D721Med (cell line): ENCODE measurements around the gene CCDC51.

Source experiments
- DNase-seq: peaks from one replicate; pipeline ENCODE4 v3.0.0; 2011; ENCODE audit warnings: low spot score; ENCODE audit not compliant: insufficient read length
- FAIRE-seq: peaks from 2 replicates; lab custom pipeline; 2011; peaks lifted over from hg19 to GRCh38; lab: Jason Lieb, UNC
- TF ChIP-seq, protein P1 (sequence below): IDR thresholded peaks from 2 replicates; pipeline ENCODE4 v1.5.1; 2012; ENCODE audit warnings: mild to moderate bottlenecking, control low read depth; ENCODE audit not compliant: insufficient read depth; ENCODE audit errors: missing control alignments

Gene CCDC51

DNA sequence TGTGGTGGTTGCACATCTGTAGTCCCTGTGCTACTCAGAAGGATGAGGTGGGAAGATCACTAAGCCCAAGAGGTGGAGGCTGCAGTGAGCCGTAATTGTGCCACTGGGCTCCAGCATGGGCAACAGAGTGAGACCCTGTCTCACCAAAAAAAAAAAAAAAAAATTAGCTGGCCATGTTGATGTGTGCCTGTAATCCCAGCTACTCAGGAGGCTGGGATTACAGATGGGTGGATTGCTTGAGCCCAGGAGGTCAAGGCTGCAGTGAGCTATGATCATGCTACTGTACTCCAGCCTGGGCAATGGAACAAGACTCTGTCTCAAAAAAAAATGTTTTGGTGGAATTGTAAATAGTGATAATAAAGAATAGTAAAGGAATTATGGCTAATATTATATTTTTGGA is 16.5 kb upstream of the CCDC51 start:
- FAIRE-seq = no peak

GRCh38 chr3:48451270-48451669 is 11.4 kb upstream of the CCDC51 start:
- no peak for FAIRE-seq
- TF ChIP-seq, protein P1, sequence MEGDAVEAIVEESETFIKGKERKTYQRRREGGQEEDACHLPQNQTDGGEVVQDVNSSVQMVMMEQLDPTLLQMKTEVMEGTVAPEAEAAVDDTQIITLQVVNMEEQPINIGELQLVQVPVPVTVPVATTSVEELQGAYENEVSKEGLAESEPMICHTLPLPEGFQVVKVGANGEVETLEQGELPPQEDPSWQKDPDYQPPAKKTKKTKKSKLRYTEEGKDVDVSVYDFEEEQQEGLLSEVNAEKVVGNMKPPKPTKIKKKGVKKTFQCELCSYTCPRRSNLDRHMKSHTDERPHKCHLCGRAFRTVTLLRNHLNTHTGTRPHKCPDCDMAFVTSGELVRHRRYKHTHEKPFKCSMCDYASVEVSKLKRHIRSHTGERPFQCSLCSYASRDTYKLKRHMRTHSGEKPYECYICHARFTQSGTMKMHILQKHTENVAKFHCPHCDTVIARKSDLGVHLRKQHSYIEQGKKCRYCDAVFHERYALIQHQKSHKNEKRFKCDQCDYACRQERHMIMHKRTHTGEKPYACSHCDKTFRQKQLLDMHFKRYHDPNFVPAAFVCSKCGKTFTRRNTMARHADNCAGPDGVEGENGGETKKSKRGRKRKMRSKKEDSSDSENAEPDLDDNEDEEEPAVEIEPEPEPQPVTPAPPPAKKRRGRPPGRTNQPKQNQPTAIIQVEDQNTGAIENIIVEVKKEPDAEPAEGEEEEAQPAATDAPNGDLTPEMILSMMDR = no peak
- DNase-seq = no peak

More for the DNA sequence above, 16.5 kb upstream of the CCDC51 start:
- TF ChIP-seq, protein P1 = no peak
- DNase-seq = no peak

DNA sequence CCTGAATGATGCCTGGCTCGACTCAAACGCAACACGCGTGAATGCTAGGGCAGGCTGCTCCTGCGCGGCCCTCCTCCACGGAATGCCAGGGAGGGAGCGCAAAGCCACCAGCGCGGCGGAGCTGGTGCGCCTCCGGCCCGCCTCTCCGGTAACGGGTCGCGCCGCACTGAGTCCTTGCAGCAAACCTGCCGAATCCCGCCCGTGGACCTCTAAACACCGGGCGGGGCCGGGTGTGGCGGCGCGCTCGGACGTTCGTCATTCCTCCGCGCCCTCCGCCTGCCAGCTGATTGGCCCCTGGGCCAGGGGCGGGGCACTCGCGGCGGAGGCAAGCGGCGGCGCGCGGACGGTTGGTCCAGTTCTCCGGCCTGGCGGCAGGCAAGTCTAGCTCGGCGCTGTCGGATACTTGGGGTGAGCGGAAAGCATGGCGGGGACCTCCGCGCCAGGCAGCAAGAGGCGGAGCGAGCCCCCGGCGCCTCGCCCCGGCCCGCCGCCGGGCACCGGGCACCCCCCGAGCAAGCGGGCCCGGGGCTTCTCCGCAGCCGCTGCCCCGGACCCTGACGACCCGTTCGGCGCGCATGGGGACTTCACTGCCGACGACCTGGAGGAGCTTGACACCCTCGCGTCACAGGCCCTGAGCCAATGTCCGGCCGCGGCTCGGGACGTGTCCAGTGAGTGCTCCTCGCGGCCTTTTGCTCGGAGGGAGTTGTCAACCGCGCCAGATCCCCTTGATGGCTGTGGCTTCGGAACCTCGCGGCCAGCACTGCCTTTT is 6.7 kb upstream of the CCDC51 start, which contains the start of gene ATRIP:
TSS of gene ATRIP (plus strand) at position 313 of the 769 bp plus-strand sequence. CDS start at position 422, 109 bp downstream.
- DNase-seq = no peak
- no peak for FAIRE-seq
- TF ChIP-seq, protein P1 = no peak

- FAIRE-seq = no peak
- TF ChIP-seq, protein P1 = no peak
- no peak for DNase-seq
These were observed 6.1 kb upstream of the CCDC51 start for GRCh38 chr3:48446043-48446424.

DNA sequence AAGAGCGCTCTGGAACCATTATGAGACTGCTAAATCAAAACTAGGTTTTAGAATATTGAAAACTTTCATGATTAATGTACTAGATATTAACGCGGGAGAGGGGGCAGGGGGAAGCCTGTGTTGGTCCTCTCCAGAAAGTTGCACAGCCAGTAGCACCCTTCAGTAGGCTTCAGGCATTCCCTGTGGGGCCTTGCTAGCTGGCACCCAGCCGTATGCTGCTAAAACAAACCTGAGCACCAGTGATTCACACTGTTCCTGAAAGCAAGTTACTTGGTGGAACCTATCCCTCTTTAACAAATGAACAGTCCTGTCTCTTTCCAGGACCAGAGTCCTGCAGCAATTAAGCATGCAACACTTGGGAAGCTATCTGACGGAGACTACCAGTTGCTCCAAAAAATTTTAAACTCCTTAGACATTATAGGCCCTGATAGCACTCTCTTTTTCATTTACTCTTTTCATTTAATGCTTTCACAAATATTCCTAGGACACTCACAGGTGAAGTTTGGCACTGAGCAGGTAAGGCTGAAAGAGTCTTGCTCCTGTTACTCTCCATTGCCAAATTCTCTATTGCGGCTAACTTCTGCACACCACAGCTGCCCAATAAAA is 5.5 kb upstream of the CCDC51 start:
- FAIRE-seq (no peak), DNase-seq (no peak)

GRCh38 chr3:48441940-48442339 is 2.0 kb upstream of the CCDC51 start:
- DNase-seq (no peak), FAIRE-seq (no peak)
- TF ChIP-seq, protein P1 = no peak

More for the DNA sequence above, 5.5 kb upstream of the CCDC51 start:
- TF ChIP-seq, protein P1 = no peak

GRCh38 chr3:48440590-48440958 is 655 bp upstream of the CCDC51 start:
- DNase-seq (no peak), FAIRE-seq (no peak)
- TF ChIP-seq, protein P1 = no peak
